HCT116 (cell line): ENCODE measurements around the gene CPD. TPM values are rescaled to one million over a fixed set of nuclear protein-coding genes. Genes with fewer than 3 reads are reported as not detected.
"Not testable (repeated sequence)": the region's sequence is repeated elsewhere in the genome, so short reads cannot be mapped to it uniquely, and the experiment has no call there.

Source experiments
- ATAC-seq: fragments of 200-7000 bp; cut with Tn5 transposase; 2 replicates; pipeline ENCODE4 v1.9.1; 2020; ENCODE audit warnings: mild to moderate bottlenecking, moderate library complexity
- BruUV-seq: library from RNA; stranded (reverse); fragments of 400-500 nt; replicated peaks from 2 replicates; lab custom pipeline; 2021; lab: Mats Ljungman, UMichigan
- CTCF ChIA-PET: fragments of 300-600 bp; sonication (Branson Sonifier 250); formaldehyde crosslinking; loops from one replicate; lab custom pipeline; 2021; ENCODE audit warnings: antibody characterized with exemption; lab: Charles Lee
- POLR2A ChIA-PET: fragments of 300-600, 350-600 bp; sonication (Branson Sonifier 250); formaldehyde crosslinking; loops from one replicate; lab custom pipeline; 2021; ENCODE audit warnings: antibody characterized with exemption; lab: Charles Lee
- RAD21 ChIA-PET, 2 experiments: fragments of 300-600 bp; sonication (Branson Sonifier 250); formaldehyde crosslinking; loops; one replicate each; lab custom pipeline; 2023; ENCODE audit warnings: low total read pairs in 2 of 2; ENCODE audit not compliant: uncharacterized antibody in 2 of 2, unreplicated experiment in 2 of 2, low non-redundant PET in 1 of 2; lab: Charles Lee
- DNase-seq: peaks from one replicate; pipeline ENCODE4 v3.0.0-alpha.2; 2010; ENCODE audit warnings: low read depth, low spot score
- H2AFZ ChIP-seq: fragments of 200-600 bp; shearing (Covaris generic), sonication (generic); 2 replicates; pipeline ENCODE4 v1.6.1; 2017; ENCODE audit warnings: low read depth, mixed run types, mixed read lengths, antibody characterized with exemption, low read length; ENCODE audit not compliant: poor library complexity, severe bottlenecking
- H3K27ac ChIP-seq: 2 replicates; pipeline ENCODE4 v1.5.1; 2012; ENCODE audit warnings: low read depth, low read length
- H3K27me3 ChIP-seq: fragments of 200-600 bp; sonication (generic); 2 replicates; pipeline ENCODE4 v1.6.1; 2016; ENCODE audit warnings: mixed run types, low read length, mixed read lengths; ENCODE audit not compliant: insufficient read depth
- H3K36me3 ChIP-seq, 2 experiments: fragments of 200-500 bp in 1 of 2; fragments of 200-600 bp in 1 of 2; sonication (Bioruptor generic) in 1 of 2; sonication (generic) in 1 of 2; 2 replicates each; pipeline versions ENCODE4 v1.5.1 to v1.6.1; 2014 to 2016; ENCODE audit warnings: low read length in 2 of 2, inconsistent platforms in 1 of 2, mixed read lengths in 1 of 2, mixed run types in 1 of 2; ENCODE audit not compliant: insufficient read depth in 2 of 2, control insufficient read depth in 1 of 2
- H3K4me1 ChIP-seq, 2 experiments: fragments of 200-600 bp in 1 of 2; sonication (generic) in 1 of 2; 2 replicates each; pipeline versions ENCODE4 v1.5.1 to v1.6.1; 2012 to 2017; ENCODE audit warnings: low read length in 2 of 2, inconsistent platforms in 1 of 2, mild to moderate bottlenecking in 1 of 2, mixed read lengths in 1 of 2, mixed run types in 1 of 2, moderate library complexity in 1 of 2; ENCODE audit not compliant: insufficient read depth in 2 of 2, control insufficient read depth in 1 of 2
- H3K4me2 ChIP-seq: fragments of 200-600 bp; sonication (generic); 2 replicates; pipeline ENCODE4 v1.6.1; 2017; ENCODE audit warnings: mixed run types, low read length, mixed read lengths
- H3K4me3 ChIP-seq, 2 experiments: fragments of 200-600 bp in 1 of 2; sonication (generic) in 1 of 2; replicated peaks in 1 of 2; 2 replicates each; pipeline ENCODE4 v1.5.1; 2011 to 2016; ENCODE audit warnings: low read length in 2 of 2, control low read depth in 1 of 2, low read depth in 1 of 2, mild to moderate bottlenecking in 1 of 2, mixed read lengths in 1 of 2, mixed run types in 1 of 2
- H3K79me2 ChIP-seq: fragments of 200-600 bp; sonication (generic); 2 replicates; pipeline ENCODE4 v1.6.1; 2017; ENCODE audit warnings: mild to moderate bottlenecking, mixed run types, low read length, moderate library complexity, mixed read lengths; ENCODE audit not compliant: insufficient read depth
- H3K9ac ChIP-seq: fragments of 200-600 bp; sonication (generic); 2 replicates; pipeline ENCODE4 v1.6.1; 2016; ENCODE audit warnings: low read length, mixed read lengths
- H3K9me2 ChIP-seq: fragments of 200-600 bp; sonication (generic), shearing (Covaris generic); 2 replicates; pipeline ENCODE4 v1.6.1; 2017; ENCODE audit warnings: mixed run types, mild to moderate bottlenecking, moderate library complexity; ENCODE audit not compliant: insufficient read depth
- H3K9me3 ChIP-seq, 2 experiments: fragments of 200-500 bp in 1 of 2; fragments of 200-600 bp in 1 of 2; sonication (Bioruptor generic) in 1 of 2; sonication (generic) in 1 of 2; 2 replicates each; pipeline ENCODE4 v1.6.1; 2014 to 2017; ENCODE audit warnings: low read length in 2 of 2, mixed read lengths in 2 of 2, inconsistent platforms in 1 of 2, low read depth in 1 of 2, mild to moderate bottlenecking in 1 of 2, mixed run types in 1 of 2, moderate library complexity in 1 of 2; ENCODE audit not compliant: control insufficient read depth in 1 of 2, insufficient read depth in 1 of 2
- H4K20me1 ChIP-seq: fragments of 200-600 bp; sonication (generic), shearing (Covaris generic); 2 replicates; pipeline ENCODE4 v1.6.1; 2017; ENCODE audit warnings: mixed run types, mild to moderate bottlenecking, moderate library complexity; ENCODE audit not compliant: insufficient read depth
- FOSL1 ChIP-seq: IDR thresholded peaks from 2 replicates; pipeline ENCODE4 v1.6.1; 2012; ENCODE audit warnings: low read depth
- JUND ChIP-seq: IDR thresholded peaks from 2 replicates; pipeline ENCODE4 v1.6.1; 2012
- POLR2A ChIP-seq: IDR thresholded peaks from 2 replicates; pipeline ENCODE4 v1.7.0; 2011; ENCODE audit warnings: borderline replicate concordance; ENCODE audit not compliant: insufficient read depth, insufficient read length; ENCODE audit errors: extremely low read depth
- TCF7L2 ChIP-seq: IDR thresholded peaks from 2 replicates; pipeline ENCODE4 v1.7.0; 2011; ENCODE audit warnings: borderline replicate concordance, inconsistent platforms; ENCODE audit not compliant: insufficient read depth, insufficient read length; ENCODE audit errors: extremely low read depth
- YY1 ChIP-seq: IDR thresholded peaks from 2 replicates; pipeline ENCODE4 v1.6.1; 2011; ENCODE audit warnings: low read length, low read depth, moderate library complexity, mild to moderate bottlenecking; ENCODE audit not compliant: insufficient replicate concordance; ENCODE audit errors: extremely low read depth
- ZNF274 ChIP-seq: fragments of 200-500 bp; sonication (Bioruptor generic); IDR thresholded peaks from 2 replicates; pipeline ENCODE4 v1.6.1; 2014; ENCODE audit warnings: mild to moderate bottlenecking, low read depth, low read length, inconsistent platforms
- intact Hi-C: fragments of 100-400 bp; cut with micrococcal nuclease; formaldehyde crosslinking; loops from 2 replicates; pipeline ENCODE4 v1.10.0; 2022
- total RNA-seq: library from RNA; stranded (reverse); gene quantifications from one replicate; pipeline ENCODE4 v1.2.1, GENCODE V29; 2021; ENCODE audit not compliant: unreplicated experiment
- TF ChIP-seq, protein P1 (sequence below): IDR thresholded peaks from 2 replicates; pipeline ENCODE4 v1.6.1; 2012; ENCODE audit warnings: low read depth
- TF ChIP-seq, protein P2 (sequence below): IDR thresholded peaks from 2 replicates; pipeline ENCODE4 v1.6.1; 2012

Gene CPD
- total RNA-seq, 1 experiment from 2014 or later, result 47.2 TPM

DNA sequence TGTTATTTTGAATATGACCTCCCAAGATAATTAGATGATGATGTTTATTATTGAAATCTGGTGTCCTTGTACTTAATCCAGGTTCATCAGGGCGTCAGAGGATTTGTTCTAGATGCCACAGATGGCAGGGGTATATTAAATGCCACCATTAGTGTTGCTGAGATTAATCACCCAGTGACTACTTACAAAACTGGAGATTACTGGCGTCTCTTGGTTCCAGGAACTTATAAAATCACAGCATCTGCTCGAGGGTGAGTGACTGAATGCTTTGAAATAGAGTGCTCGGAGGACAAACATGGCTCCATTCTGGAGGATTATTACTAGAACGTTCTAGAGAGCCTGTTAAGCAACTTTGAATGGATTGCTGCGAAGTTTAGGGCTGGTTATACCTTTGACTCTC is 65.0 kb downstream of the CPD start:
- Histone ChIP-seq H4K20me1 (no peaks in the 10 kb centered on the region), H3K4me3 (no peak overlapping the region), H3K9ac (no peak overlapping the region), H3K27me3 (no peaks in the 10 kb centered on the region), H3K27ac (no peak overlapping the region), H2AFZ (no peak overlapping the region), H3K4me2 (no peak overlapping the region), H3K9me3 (no peaks in the 10 kb centered on the region)
- ChIA-PET POLR2A (no interaction called here), RAD21 (no interaction called here), CTCF (no interaction called here)
- DNase-seq, result no peak
- no peak for ATAC-seq
- no TSS peak for BruUV-seq
- TF ChIP-seq, protein P1, sequence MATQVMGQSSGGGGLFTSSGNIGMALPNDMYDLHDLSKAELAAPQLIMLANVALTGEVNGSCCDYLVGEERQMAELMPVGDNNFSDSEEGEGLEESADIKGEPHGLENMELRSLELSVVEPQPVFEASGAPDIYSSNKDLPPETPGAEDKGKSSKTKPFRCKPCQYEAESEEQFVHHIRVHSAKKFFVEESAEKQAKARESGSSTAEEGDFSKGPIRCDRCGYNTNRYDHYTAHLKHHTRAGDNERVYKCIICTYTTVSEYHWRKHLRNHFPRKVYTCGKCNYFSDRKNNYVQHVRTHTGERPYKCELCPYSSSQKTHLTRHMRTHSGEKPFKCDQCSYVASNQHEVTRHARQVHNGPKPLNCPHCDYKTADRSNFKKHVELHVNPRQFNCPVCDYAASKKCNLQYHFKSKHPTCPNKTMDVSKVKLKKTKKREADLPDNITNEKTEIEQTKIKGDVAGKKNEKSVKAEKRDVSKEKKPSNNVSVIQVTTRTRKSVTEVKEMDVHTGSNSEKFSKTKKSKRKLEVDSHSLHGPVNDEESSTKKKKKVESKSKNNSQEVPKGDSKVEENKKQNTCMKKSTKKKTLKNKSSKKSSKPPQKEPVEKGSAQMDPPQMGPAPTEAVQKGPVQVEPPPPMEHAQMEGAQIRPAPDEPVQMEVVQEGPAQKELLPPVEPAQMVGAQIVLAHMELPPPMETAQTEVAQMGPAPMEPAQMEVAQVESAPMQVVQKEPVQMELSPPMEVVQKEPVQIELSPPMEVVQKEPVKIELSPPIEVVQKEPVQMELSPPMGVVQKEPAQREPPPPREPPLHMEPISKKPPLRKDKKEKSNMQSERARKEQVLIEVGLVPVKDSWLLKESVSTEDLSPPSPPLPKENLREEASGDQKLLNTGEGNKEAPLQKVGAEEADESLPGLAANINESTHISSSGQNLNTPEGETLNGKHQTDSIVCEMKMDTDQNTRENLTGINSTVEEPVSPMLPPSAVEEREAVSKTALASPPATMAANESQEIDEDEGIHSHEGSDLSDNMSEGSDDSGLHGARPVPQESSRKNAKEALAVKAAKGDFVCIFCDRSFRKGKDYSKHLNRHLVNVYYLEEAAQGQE, result no peak
- TF ChIP-seq FOSL1 (no peak), JUND (no peak), TCF7L2 (no peak), ZNF274 (no peak), YY1 (no peak), POLR2A (no peak)
- TF ChIP-seq, protein P2, sequence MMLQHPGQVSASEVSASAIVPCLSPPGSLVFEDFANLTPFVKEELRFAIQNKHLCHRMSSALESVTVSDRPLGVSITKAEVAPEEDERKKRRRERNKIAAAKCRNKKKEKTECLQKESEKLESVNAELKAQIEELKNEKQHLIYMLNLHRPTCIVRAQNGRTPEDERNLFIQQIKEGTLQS, result no peak
- TF ChIP-seq, all 23 proteins: peak for 0
- Histone ChIP-seq H3K4me1 (no peaks in the 10 kb centered on the region), H3K9me2 (no peaks in the 10 kb centered on the region), H3K36me3 (peaks cover 0 to 2% of the 10 kb centered on the region in 2 experiments; a peak in 1 of 4 replicates), H3K79me2 (no peaks in the 10 kb centered on the region)
- intact Hi-C loops, result no loop called here

DNA sequence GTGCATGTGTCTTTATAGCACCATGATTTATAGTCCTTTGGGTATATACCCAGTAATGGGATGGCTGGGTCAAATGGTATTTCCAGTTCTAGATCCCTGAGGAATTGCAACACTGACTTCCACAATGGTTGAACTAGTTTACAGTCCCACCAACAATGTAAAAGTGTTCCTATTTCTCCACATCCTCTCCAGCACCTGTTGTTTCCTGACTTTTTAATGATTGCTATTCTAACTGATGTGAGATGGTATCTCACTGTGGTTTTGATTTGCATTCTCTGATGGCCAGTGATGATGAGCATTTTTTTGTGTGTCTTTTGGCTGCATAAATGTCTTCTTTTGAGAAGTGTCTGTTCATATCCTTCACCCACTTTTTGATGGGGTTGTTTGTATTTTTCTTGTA is 67.9 kb downstream of the CPD start:
- H3K4me1 ChIP-seq, H3K36me3 ChIP-seq, CTCF ChIA-PET, RAD21 ChIA-PET, ATAC-seq, H3K4me3 ChIP-seq, H2AFZ ChIP-seq, BruUV-seq, H4K20me1 ChIP-seq, POLR2A ChIA-PET, H3K9me3 ChIP-seq, H3K79me2 ChIP-seq, H3K9ac ChIP-seq, H3K9me2 ChIP-seq, intact Hi-C loops, H3K4me2 ChIP-seq, H3K27ac ChIP-seq, DNase-seq, H3K27me3 ChIP-seq: not testable (repeated sequence)
